ENCODE data around the gene CNTNAP2. TPM values are rescaled to one million over a fixed set of nuclear protein-coding genes. Genes with fewer than 3 reads are reported as not detected.

Gene CNTNAP2
- total and polyA plus RNA-seq, 9 of the 15 experiments (the other 6 are each of a cell fraction or from before 2014, with no cell fraction given), result 0.04 to 0.62 (median 0.09) TPM; not detected in 4

DNA sequence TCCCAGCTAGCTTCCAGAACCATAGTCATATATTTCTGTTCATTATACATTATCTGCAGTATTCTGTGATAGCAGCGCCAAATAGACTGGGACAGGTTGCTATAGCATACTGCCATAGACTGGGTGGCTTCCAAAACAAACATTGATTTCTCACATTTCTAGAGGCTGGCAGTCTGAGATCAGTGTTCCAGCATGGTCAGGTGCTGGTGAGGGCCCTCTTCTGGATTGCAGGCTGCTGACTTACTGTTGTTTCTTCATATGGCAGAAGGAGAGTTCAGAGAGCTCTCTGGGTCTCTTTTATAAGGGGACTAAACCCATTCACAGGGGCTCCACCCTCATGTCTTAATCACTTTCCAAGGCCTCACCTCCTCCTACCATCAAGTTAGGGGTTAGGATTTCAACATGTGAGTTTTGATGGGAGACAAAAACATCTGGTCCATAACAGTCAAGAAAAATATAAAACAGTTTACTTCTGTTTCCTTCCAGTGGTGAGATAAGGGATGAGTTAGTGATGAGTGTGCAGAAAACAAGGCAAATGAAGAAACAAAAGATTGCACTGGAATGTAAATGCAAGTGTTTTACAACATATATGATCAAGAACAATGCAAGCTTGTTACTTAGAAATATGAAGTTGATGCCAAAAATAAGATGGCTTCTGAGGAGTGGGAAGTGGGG lies 2074.9 kb downstream of the CNTNAP2 start:
- FAIRE-seq (peak; percentile 70), DNase-seq (ENCODE audit: extremely low read depth in 1 of 4, low spot score in 3 of 4) (peak in 1 of 4 experiments; percentile 4), ATAC-seq (peak; percentile 63)
- Histone ChIP-seq H3K36me3 (ENCODE audit: control insufficient read depth, insufficient read depth, low read length) (no peaks in the 10 kb centered on the region), H3K4me1 (replicated peaks in 1 of 2; ENCODE audit: control insufficient read depth in 2 of 2, insufficient read depth in 2 of 2, low read length in 2 of 2) (peaks cover 0 to 2% of the 10 kb centered on the region in 2 experiments; a peak in 2 of 5 replicates), H3K27me3 (ENCODE audit: control insufficient read depth in 2 of 2, insufficient read depth in 2 of 2, low read length in 2 of 2) (no peaks in the 10 kb centered on the region; a peak in 1 of 5 replicates), H3K9ac (ENCODE audit: insufficient read depth in 1 of 2, low read depth in 2 of 2, low read length in 2 of 2) (no peak overlapping the region), H3K4me2 (ENCODE audit: insufficient read depth, low read length) (peak overlapping the region; percentile 44; the same call in 1 of the 2 replicates), H3K9me1 (ENCODE audit: control insufficient read depth, insufficient read depth, low read length) (no peaks in the 10 kb centered on the region), H3K9me3 (replicated peaks; ENCODE audit: control insufficient read depth, insufficient read depth, low read depth, low read length) (no peaks in the 10 kb centered on the region), H3K27ac (ENCODE audit: extremely low read depth, low read depth, low read length) (peak overlapping the region; percentile 53), H4K20me1 (replicated peaks; ENCODE audit: control insufficient read depth, insufficient read depth, low read length) (no peaks in the 10 kb centered on the region), H3K4me3 (no peak overlapping the region), H2AFZ (ENCODE audit: low read depth, low read length) (peak overlapping the region; percentile 63), H3K79me2 (ENCODE audit: control insufficient read depth, insufficient read depth, low read length) (no peaks in the 10 kb centered on the region)
- POLR2A ChIA-PET, result interaction anchor here (1.0 kb wide), 1 partner anchor 9 kb away, joined by 3 read pairs; no protein-coding TSS in a partner anchor
- BruUV-seq (replicated peaks), result no TSS peak
- intact Hi-C loops (cut with micrococcal nuclease) (no loop called here), in situ Hi-C loops (cut with MboI) (no loop called here)
- WGBS (ENCODE audit: insufficient coverage, low coverage, missing lambda C conversion rate), result 0% methylated on average over 1 of the region's 1 CpG
- CTCF ChIA-PET (ENCODE audit: low intra/inter-chr PET ratio), result no interaction called here
- TF ChIP-seq TRIM28 (IDR thresholded peaks at IDR 0.05) (no peak), HNRNPUL1 (IDR thresholded peaks at IDR 0.05; ENCODE audit: low read length) (no peak), GABPA (tag; conservative IDR thresholded peaks at IDR 0.05; ENCODE audit: low read depth) (no peak), ZKSCAN8 (CRISPR knock-in tag; IDR thresholded peaks at IDR 0.05) (no peak), ARID2 (IDR thresholded peaks at IDR 0.05) (no peak), KAT2B (IDR thresholded peaks at IDR 0.05; ENCODE audit: low read depth, low read length) (no peak), ZNF436 (CRISPR knock-in tag; IDR thresholded peaks at IDR 0.05) (no peak), ZNF311 (CRISPR knock-in tag; IDR thresholded peaks at IDR 0.05) (no peak)
- TF ChIP-seq, protein P1, sequence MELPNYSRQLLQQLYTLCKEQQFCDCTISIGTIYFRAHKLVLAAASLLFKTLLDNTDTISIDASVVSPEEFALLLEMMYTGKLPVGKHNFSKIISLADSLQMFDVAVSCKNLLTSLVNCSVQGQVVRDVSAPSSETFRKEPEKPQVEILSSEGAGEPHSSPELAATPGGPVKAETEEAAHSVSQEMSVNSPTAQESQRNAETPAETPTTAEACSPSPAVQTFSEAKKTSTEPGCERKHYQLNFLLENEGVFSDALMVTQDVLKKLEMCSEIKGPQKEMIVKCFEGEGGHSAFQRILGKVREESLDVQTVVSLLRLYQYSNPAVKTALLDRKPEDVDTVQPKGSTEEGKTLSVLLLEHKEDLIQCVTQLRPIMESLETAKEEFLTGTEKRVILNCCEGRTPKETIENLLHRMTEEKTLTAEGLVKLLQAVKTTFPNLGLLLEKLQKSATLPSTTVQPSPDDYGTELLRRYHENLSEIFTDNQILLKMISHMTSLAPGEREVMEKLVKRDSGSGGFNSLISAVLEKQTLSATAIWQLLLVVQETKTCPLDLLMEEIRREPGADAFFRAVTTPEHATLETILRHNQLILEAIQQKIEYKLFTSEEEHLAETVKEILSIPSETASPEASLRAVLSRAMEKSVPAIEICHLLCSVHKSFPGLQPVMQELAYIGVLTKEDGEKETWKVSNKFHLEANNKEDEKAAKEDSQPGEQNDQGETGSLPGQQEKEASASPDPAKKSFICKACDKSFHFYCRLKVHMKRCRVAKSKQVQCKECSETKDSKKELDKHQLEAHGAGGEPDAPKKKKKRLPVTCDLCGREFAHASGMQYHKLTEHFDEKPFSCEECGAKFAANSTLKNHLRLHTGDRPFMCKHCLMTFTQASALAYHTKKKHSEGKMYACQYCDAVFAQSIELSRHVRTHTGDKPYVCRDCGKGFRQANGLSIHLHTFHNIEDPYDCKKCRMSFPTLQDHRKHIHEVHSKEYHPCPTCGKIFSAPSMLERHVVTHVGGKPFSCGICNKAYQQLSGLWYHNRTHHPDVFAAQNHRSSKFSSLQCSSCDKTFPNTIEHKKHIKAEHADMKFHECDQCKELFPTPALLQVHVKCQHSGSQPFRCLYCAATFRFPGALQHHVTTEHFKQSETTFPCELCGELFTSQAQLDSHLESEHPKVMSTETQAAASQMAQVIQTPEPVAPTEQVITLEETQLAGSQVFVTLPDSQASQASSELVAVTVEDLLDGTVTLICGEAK (IDR thresholded peaks at IDR 0.05), result no peak
- TF ChIP-seq, protein P1 (CRISPR knock-in tag; IDR thresholded peaks at IDR 0.05), result no peak
- TF ChIP-seq, protein P2, sequence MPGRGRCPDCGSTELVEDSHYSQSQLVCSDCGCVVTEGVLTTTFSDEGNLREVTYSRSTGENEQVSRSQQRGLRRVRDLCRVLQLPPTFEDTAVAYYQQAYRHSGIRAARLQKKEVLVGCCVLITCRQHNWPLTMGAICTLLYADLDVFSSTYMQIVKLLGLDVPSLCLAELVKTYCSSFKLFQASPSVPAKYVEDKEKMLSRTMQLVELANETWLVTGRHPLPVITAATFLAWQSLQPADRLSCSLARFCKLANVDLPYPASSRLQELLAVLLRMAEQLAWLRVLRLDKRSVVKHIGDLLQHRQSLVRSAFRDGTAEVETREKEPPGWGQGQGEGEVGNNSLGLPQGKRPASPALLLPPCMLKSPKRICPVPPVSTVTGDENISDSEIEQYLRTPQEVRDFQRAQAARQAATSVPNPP (IDR thresholded peaks at IDR 0.05; ENCODE audit: borderline replicate concordance, insufficient read depth, insufficient read length), result no peak
